Endothelial cell of umbilical vein (primary cell): ENCODE results near the gene MRPL34.

Source experiments
- EZH2 ChIP-seq: IDR thresholded peaks from 2 replicates; pipeline ENCODE4 v1.6.1; 2012; ENCODE audit warnings: borderline replicate concordance, low read depth, mild to moderate bottlenecking, moderate library complexity, low read length, inconsistent platforms; ENCODE audit not compliant: severe bottlenecking
- POLR2A ChIP-seq: IDR thresholded peaks from 2 replicates; pipeline ENCODE4 v1.6.1; 2012; ENCODE audit warnings: low read depth, mild to moderate bottlenecking, control low read depth, low read length
- TF ChIP-seq, protein P1 (sequence below), 2 donors: IDR thresholded peaks; 1 replicate in 1 of 2; 2 replicates in 1 of 2; pipeline ENCODE4 v1.5.1; 2011; ENCODE audit warnings: low read length in 2 of 2, mild to moderate bottlenecking in 2 of 2, moderate library complexity in 2 of 2, control low read depth in 1 of 2, inconsistent platforms in 1 of 2, low read depth in 1 of 2; ENCODE audit not compliant: insufficient read depth in 1 of 2; ENCODE audit errors: extremely low read depth in 1 of 2

DNA sequence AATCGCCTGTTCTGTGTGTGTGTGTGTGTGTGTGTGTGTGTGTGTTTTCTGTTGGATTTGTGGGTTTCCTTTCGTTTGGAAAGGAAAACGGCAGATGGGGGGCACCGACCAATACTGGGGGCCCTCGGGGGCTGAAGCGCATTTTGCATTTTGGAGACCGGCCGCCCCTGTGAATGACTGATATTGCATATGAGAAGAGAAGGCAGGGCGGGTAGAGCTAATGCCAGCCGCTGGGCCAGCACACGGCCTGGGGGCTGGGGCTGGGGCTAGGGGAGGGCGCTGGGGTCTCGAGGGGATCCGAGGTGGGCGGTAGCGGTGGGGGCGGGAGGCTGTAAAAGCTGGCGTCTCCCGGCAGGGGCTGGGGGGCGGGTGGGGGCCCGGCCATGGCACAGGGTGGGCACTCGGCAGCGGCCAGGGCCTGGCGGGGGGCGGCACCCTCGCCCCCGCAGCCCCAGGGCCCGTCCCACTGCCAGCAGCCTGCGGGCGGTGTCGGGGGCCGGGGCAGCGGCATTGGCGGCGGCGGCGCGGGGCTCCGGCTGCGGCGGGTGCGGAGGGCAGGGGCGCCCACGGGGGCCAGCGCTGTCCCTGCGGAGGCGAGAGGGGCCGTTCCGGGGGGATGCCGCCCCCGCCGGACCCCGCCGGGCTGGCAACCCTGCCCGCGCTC is 17.8 kb downstream of the MRPL34 start:
- TF ChIP-seq POLR2A (no peak), EZH2 (no peak)
- TF ChIP-seq, protein P1, sequence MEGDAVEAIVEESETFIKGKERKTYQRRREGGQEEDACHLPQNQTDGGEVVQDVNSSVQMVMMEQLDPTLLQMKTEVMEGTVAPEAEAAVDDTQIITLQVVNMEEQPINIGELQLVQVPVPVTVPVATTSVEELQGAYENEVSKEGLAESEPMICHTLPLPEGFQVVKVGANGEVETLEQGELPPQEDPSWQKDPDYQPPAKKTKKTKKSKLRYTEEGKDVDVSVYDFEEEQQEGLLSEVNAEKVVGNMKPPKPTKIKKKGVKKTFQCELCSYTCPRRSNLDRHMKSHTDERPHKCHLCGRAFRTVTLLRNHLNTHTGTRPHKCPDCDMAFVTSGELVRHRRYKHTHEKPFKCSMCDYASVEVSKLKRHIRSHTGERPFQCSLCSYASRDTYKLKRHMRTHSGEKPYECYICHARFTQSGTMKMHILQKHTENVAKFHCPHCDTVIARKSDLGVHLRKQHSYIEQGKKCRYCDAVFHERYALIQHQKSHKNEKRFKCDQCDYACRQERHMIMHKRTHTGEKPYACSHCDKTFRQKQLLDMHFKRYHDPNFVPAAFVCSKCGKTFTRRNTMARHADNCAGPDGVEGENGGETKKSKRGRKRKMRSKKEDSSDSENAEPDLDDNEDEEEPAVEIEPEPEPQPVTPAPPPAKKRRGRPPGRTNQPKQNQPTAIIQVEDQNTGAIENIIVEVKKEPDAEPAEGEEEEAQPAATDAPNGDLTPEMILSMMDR (IDR thresholded peaks at IDR 0.05; ENCODE audit: extremely low read depth in 1 of 2, insufficient read depth in 1 of 2, low read depth in 1 of 2, low read length in 2 of 2) = no peak
